ENCODE data around the gene EEFSEC.

The EEFSEC gene

DNA sequence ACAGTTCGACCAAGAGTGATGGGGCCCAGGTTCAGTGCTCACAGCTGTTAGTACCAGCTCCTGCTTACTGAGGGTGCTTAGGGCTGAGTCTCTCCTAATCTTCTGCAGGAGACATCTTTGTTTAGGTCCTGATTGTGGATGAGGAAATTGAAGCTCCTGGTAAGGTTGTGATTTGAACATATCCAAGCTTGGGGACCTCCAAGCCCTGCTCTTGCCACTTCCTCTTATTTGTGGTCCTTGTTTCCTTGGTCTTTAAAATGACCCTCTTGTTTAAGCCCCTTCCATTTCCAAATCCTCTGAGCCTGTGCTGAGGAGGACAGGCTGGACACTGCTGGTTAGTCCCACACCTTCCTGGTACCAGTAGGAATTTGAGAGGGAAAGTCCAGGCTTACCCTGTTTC is 87.0 kb downstream of the EEFSEC start:
- no peak overlapping the region for H3K4me3 ChIP-seq (replicated peaks; ENCODE audit: insufficient read depth, low read length)
- H3K27ac ChIP-seq (replicated peaks): no peak overlapping the region
- H3K27me3 ChIP-seq (ENCODE audit: insufficient read depth, poor library complexity, severe bottlenecking): no peaks in the 10 kb centered on the region
- no peak for DNase-seq (ENCODE audit: low read depth in 1 of 2, low spot score in 1 of 2)
- TF ChIP-seq SPI1 (IDR thresholded peaks at IDR 0.05; ENCODE audit: borderline replicate concordance, low read depth) (peak; percentile 81), REST (IDR thresholded peaks at IDR 0.05; ENCODE audit: insufficient replicate concordance, low read depth) (no peak)

- Histone ChIP-seq H3K4me3 (replicated peaks; ENCODE audit: insufficient read depth, low read length) (no peak overlapping the region), H3K27ac (replicated peaks) (no peak overlapping the region), H3K27me3 (ENCODE audit: insufficient read depth, poor library complexity, severe bottlenecking) (no peaks in the 10 kb centered on the region)
- TF ChIP-seq GABPA (IDR thresholded peaks at IDR 0.05; ENCODE audit: low read depth): no peak
- TF ChIP-seq SPI1 (IDR thresholded peaks at IDR 0.05; ENCODE audit: borderline replicate concordance, low read depth): no peak
- TF ChIP-seq, protein P1, sequence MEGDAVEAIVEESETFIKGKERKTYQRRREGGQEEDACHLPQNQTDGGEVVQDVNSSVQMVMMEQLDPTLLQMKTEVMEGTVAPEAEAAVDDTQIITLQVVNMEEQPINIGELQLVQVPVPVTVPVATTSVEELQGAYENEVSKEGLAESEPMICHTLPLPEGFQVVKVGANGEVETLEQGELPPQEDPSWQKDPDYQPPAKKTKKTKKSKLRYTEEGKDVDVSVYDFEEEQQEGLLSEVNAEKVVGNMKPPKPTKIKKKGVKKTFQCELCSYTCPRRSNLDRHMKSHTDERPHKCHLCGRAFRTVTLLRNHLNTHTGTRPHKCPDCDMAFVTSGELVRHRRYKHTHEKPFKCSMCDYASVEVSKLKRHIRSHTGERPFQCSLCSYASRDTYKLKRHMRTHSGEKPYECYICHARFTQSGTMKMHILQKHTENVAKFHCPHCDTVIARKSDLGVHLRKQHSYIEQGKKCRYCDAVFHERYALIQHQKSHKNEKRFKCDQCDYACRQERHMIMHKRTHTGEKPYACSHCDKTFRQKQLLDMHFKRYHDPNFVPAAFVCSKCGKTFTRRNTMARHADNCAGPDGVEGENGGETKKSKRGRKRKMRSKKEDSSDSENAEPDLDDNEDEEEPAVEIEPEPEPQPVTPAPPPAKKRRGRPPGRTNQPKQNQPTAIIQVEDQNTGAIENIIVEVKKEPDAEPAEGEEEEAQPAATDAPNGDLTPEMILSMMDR (IDR thresholded peaks at IDR 0.05; ENCODE audit: insufficient read depth, low read length): no peak
- TF ChIP-seq REST (IDR thresholded peaks at IDR 0.05; ENCODE audit: insufficient replicate concordance, low read depth): no peak
- no peak for TF ChIP-seq POLR2AphosphoS5 (IDR thresholded peaks at IDR 0.05; ENCODE audit: low read depth)
- no peak for DNase-seq (ENCODE audit: low read depth in 1 of 2, low spot score in 1 of 2)
These were observed 88.5 kb downstream of the EEFSEC start for GRCh38 chr3:128241741-128242140.

DNA sequence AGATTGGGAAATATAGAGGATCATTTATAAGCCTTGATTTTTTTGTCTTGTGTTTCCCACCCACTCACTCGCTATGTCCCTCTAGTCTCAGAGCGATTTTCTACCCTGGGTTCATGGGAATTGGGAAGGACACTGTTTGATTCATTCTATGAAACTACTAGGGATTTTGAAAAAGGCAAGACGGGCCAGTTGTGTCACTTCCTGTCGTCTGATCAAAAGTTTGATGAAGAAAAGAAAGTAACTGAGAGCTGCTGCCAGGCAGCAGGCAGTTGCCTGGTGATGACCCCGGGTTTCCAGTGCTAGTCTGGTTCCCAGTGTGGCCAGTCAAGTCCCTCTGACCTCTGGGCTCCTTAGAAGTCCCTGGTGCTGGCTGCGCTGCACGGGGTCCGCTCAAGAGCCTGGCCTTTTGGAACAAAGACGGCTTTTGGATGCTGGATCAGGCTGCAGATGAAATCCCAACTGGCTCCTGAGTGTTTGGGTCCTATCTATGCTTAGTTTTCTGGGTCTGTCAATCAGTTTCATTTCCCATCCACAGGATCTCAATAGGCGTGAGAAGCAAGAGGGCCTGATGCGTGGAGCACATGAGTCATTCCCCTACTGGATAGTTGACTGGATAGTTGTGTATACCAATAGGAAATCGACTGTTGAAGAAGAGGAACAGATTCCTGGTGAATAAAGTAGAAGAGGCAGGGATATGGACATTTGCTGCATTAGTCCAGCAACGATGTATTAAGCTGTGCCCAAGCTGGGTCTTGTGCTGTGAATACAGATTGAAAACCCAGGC is 89.7 kb downstream of the EEFSEC start:
- H3K27me3 ChIP-seq (ENCODE audit: insufficient read depth, poor library complexity, severe bottlenecking): no peaks in the 10 kb centered on the region
- H3K4me3 ChIP-seq (replicated peaks; ENCODE audit: insufficient read depth, low read length): no peak overlapping the region
- no peak overlapping the region for H3K27ac ChIP-seq (replicated peaks)
- DNase-seq (ENCODE audit: low read depth in 1 of 2, low spot score in 1 of 2): peak in 1 of 2 experiments; percentile 28
- TF ChIP-seq POLR2AphosphoS5 (IDR thresholded peaks at IDR 0.05; ENCODE audit: low read depth): no peak
- TF ChIP-seq, protein P1 (IDR thresholded peaks at IDR 0.05; ENCODE audit: insufficient read depth, low read length): no peak
- no peak for TF ChIP-seq REST (IDR thresholded peaks at IDR 0.05; ENCODE audit: insufficient replicate concordance, low read depth)
- TF ChIP-seq GABPA (IDR thresholded peaks at IDR 0.05; ENCODE audit: low read depth): no peak
- no peak for TF ChIP-seq SPI1 (IDR thresholded peaks at IDR 0.05; ENCODE audit: borderline replicate concordance, low read depth)

Measured in HL-60 (cell line).